Neural progenitor cell (in vitro differentiated cells): ENCODE measurements around the gene CACNA1B. TPM values are rescaled to one million over a fixed set of nuclear protein-coding genes. Genes with fewer than 3 reads are reported as not detected.

ENCODE experiments used
- DNase-seq: peaks from one replicate; pipeline ENCODE4 v3.0.0-alpha.2; 2016; ENCODE audit warnings: low spot score
- H2AFZ ChIP-seq: fragments of 200-600 bp; sonication (generic); replicated peaks from 2 replicates; pipeline ENCODE4 v1.6.1; 2016; ENCODE audit warnings: antibody characterized with exemption
- H3F3A ChIP-seq: fragments of 200-600 bp; sonication (generic); 2 replicates; pipeline ENCODE4 v1.6.1; 2016; ENCODE audit warnings: antibody characterized with exemption, low read depth
- H3K27ac ChIP-seq: fragments of 200-600 bp; sonication (generic); 2 replicates; pipeline ENCODE4 v1.5.1; 2016; ENCODE audit warnings: mild to moderate bottlenecking
- H3K27me3 ChIP-seq: fragments of 200-600 bp; sonication (generic); 2 replicates; pipeline ENCODE4 v1.6.1; 2016; ENCODE audit warnings: mild to moderate bottlenecking, moderate library complexity
- H3K36me3 ChIP-seq: fragments of 200-600 bp; sonication (generic); 2 replicates; pipeline ENCODE4 v1.5.1; 2016
- H3K4me1 ChIP-seq: fragments of 200-600 bp; sonication (generic); 2 replicates; pipeline ENCODE4 v1.6.1; 2016; ENCODE audit warnings: mixed run types
- H3K4me2 ChIP-seq: fragments of 200-600 bp; sonication (generic); 2 replicates; pipeline ENCODE4 v1.6.1; 2016
- H3K4me3 ChIP-seq: fragments of 200-600 bp; sonication (generic); 2 replicates; pipeline ENCODE4 v1.5.1; 2016
- H3K79me2 ChIP-seq: fragments of 200-600 bp; sonication (generic); 2 replicates; pipeline ENCODE4 v1.6.1; 2016; ENCODE audit warnings: low read depth
- H3K9ac ChIP-seq: fragments of 200-600 bp; sonication (generic); 2 replicates; pipeline ENCODE4 v1.6.1; 2016
- H3K9me3 ChIP-seq: fragments of 200-600 bp; sonication (generic); 2 replicates; pipeline ENCODE4 v1.5.1; 2016; ENCODE audit warnings: low read depth
- H4K20me1 ChIP-seq: fragments of 200-600 bp; sonication (generic); 2 replicates; pipeline ENCODE4 v1.6.1; 2016; ENCODE audit warnings: low read depth
- H3K27ac Mint-ChIP-seq: 3 replicates; pipeline ENCODE4 v1.8.0; 2021; ENCODE audit warnings: mixed read lengths
- H3K27me3 Mint-ChIP-seq: 2 replicates; pipeline ENCODE4 v1.8.0; 2022; ENCODE audit warnings: low read depth, mild to moderate bottlenecking, inconsistent platforms, moderate library complexity, mixed read lengths; ENCODE audit not compliant: insufficient read depth
- H3K36me3 Mint-ChIP-seq: 3 replicates; pipeline ENCODE4 v1.8.0; 2021; ENCODE audit warnings: mixed read lengths
- H3K4me1 Mint-ChIP-seq: 3 replicates; pipeline ENCODE4 v1.8.0; 2021; ENCODE audit warnings: mixed read lengths
- H3K4me3 Mint-ChIP-seq: 3 replicates; pipeline ENCODE4 v1.8.0; 2021; ENCODE audit warnings: mild to moderate bottlenecking, moderate library complexity, mixed read lengths
- H3K9me3 Mint-ChIP-seq: 3 replicates; pipeline ENCODE4 v1.8.0; 2020; ENCODE audit warnings: mixed read lengths
- EZH2 ChIP-seq: fragments of 200-600 bp; sonication (generic); IDR thresholded peaks from 2 replicates; pipeline ENCODE4 v1.6.1; 2017; ENCODE audit warnings: antibody characterized with exemption, mild to moderate bottlenecking, moderate library complexity
- EZH2phosphoT487 ChIP-seq: fragments of 200-600 bp; sonication (generic); IDR thresholded peaks from 2 replicates; pipeline ENCODE4 v1.6.1; 2017; ENCODE audit warnings: antibody characterized with exemption
- total RNA-seq: library from RNA; depleted of rRNA; stranded (reverse); fragments of >200 nt; gene quantifications from 2 replicates; pipeline ENCODE4 v1.2.3, GENCODE V29; 2015; ENCODE audit warnings: low replicate concordance
- TF ChIP-seq, protein P1 (sequence below): fragments of 200-600 bp; sonication (generic); IDR thresholded peaks from 2 replicates; pipeline ENCODE4 v1.5.1; 2017; ENCODE audit warnings: antibody characterized with exemption, mild to moderate bottlenecking

CACNA1B gene
- total RNA-seq, 1 donor from 2014 or later = 0.30 TPM

- no peak overlapping the region for H3K27ac Mint-ChIP-seq
- H3K4me1 Mint-ChIP-seq = peaks cover 5% of the 10 kb centered on the region
- no peak overlapping the region for H3K27ac ChIP-seq
- H3K79me2 ChIP-seq = no peaks in the 10 kb centered on the region
- H3F3A ChIP-seq = no peaks in the 10 kb centered on the region
- no peaks in the 10 kb centered on the region for H3K36me3 ChIP-seq
- peaks cover 5% of the 10 kb centered on the region for H3K36me3 Mint-ChIP-seq
- no peak overlapping the region for H3K4me3 Mint-ChIP-seq
- no peaks in the 10 kb centered on the region for H4K20me1 ChIP-seq
- no peaks in the 10 kb centered on the region for H3K27me3 ChIP-seq
- TF ChIP-seq EZH2 = no peak
- TF ChIP-seq EZH2phosphoT487 = no peak
- TF ChIP-seq, protein P1, sequence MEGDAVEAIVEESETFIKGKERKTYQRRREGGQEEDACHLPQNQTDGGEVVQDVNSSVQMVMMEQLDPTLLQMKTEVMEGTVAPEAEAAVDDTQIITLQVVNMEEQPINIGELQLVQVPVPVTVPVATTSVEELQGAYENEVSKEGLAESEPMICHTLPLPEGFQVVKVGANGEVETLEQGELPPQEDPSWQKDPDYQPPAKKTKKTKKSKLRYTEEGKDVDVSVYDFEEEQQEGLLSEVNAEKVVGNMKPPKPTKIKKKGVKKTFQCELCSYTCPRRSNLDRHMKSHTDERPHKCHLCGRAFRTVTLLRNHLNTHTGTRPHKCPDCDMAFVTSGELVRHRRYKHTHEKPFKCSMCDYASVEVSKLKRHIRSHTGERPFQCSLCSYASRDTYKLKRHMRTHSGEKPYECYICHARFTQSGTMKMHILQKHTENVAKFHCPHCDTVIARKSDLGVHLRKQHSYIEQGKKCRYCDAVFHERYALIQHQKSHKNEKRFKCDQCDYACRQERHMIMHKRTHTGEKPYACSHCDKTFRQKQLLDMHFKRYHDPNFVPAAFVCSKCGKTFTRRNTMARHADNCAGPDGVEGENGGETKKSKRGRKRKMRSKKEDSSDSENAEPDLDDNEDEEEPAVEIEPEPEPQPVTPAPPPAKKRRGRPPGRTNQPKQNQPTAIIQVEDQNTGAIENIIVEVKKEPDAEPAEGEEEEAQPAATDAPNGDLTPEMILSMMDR = no peak
- DNase-seq = no peak
- H3K9me3 ChIP-seq = no peaks in the 10 kb centered on the region
- H3K4me1 ChIP-seq = no peaks in the 10 kb centered on the region
- H3K9me3 Mint-ChIP-seq = no peaks in the 10 kb centered on the region
- no peak overlapping the region for H3K9ac ChIP-seq
- no peak overlapping the region for H2AFZ ChIP-seq
- no peaks in the 10 kb centered on the region for H3K27me3 Mint-ChIP-seq
- no peak overlapping the region for H3K4me3 ChIP-seq
- no peak overlapping the region for H3K4me2 ChIP-seq
Observed at GRCh38 chr9:137917116-137917515, 39.5 kb downstream of the CACNA1B start.

GRCh38 chr9:137917795-137918194 is 40.2 kb downstream of the CACNA1B start:
- Histone ChIP-seq H3K36me3 (no peaks in the 10 kb centered on the region), H3K27ac (no peak overlapping the region)

DNA sequence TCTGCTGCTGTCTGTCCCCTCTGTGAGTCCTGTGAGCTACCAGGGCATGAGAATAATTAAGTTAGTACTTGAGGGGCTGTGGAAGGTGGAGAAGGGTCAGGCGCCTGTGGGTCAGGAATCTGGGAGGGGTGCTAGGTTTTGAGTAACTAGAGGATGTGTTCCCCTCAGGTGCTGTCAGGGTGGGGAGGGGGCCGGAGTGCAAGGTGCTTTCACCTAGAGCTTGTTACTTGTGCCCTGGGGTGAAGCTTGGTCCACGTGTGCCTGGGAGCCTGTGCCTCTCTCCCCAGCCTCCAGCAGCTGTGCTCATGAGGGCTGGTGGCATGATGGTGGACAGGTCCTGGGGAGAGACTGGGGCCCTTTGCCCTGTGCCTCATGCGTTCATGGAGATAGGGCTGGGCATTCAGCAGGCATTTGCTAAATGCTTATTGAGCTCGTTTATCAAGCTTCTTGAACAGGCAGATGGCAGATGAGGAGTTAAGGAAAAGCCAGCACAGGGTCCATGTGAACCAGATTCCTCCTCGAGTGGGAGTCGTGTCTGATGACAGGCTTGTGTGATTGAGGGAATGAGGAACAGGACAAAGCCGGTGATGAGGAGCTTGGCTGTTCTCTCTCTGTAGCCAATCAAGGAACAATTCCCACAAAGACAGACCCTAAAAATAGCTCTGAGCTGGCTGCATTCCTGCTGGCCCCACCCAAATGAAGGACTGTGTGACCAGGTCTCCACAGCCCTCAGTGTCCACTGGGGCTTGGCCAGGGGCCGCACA is 40.9 kb downstream of the CACNA1B start:
- H3K4me3 ChIP-seq = no peak overlapping the region
- no peaks in the 10 kb centered on the region for H3K9me3 ChIP-seq
- H3K36me3 ChIP-seq = no peaks in the 10 kb centered on the region
- H3F3A ChIP-seq = no peaks in the 10 kb centered on the region
- peaks cover 5% of the 10 kb centered on the region for H3K4me1 Mint-ChIP-seq
- H4K20me1 ChIP-seq = no peaks in the 10 kb centered on the region
- no peaks in the 10 kb centered on the region for H3K79me2 ChIP-seq
- TF ChIP-seq, protein P1 = no peak
- TF ChIP-seq EZH2 (no peak), EZH2phosphoT487 (no peak)
- H3K4me1 ChIP-seq = no peaks in the 10 kb centered on the region
- peaks cover 2% of the 10 kb centered on the region for H3K9me3 Mint-ChIP-seq
- no peak for DNase-seq
- H3K27ac Mint-ChIP-seq = no peak overlapping the region
- no peak overlapping the region for H3K4me2 ChIP-seq
- no peak overlapping the region for H2AFZ ChIP-seq
- peaks cover 5% of the 10 kb centered on the region for H3K36me3 Mint-ChIP-seq
- no peak overlapping the region for H3K9ac ChIP-seq
- H3K27ac ChIP-seq = no peak overlapping the region
- no peaks in the 10 kb centered on the region for H3K27me3 ChIP-seq
- H3K27me3 Mint-ChIP-seq = peaks cover 2% of the 10 kb centered on the region
- H3K4me3 Mint-ChIP-seq = no peak overlapping the region

More at GRCh38 chr9:137917795-137918194, 40.2 kb downstream of the CACNA1B start:
- peaks cover 2% of the 10 kb centered on the region for H3K27me3 Mint-ChIP-seq
- Histone ChIP-seq H3K4me1 (no peaks in the 10 kb centered on the region), H3K27me3 (no peaks in the 10 kb centered on the region), H3F3A (no peaks in the 10 kb centered on the region), H3K4me2 (no peak overlapping the region), H3K4me3 (no peak overlapping the region), H2AFZ (no peak overlapping the region), H4K20me1 (no peaks in the 10 kb centered on the region), H3K9ac (no peak overlapping the region), H3K79me2 (no peaks in the 10 kb centered on the region), H3K9me3 (no peaks in the 10 kb centered on the region)
- DNase-seq = no peak
- peaks cover 5% of the 10 kb centered on the region for H3K4me1 Mint-ChIP-seq
- peaks cover 5% of the 10 kb centered on the region for H3K36me3 Mint-ChIP-seq
- H3K4me3 Mint-ChIP-seq = no peak overlapping the region
- peaks cover 2% of the 10 kb centered on the region for H3K9me3 Mint-ChIP-seq
- TF ChIP-seq EZH2phosphoT487 = no peak
- TF ChIP-seq, protein P1 = no peak
- TF ChIP-seq EZH2 = no peak
- no peak overlapping the region for H3K27ac Mint-ChIP-seq
